ENCODE data around the gene EFCAB6.

Gene EFCAB6

GRCh38 chr22:43583501-43583900, 228.6 kb downstream of the EFCAB6 start:
- no peaks in the 10 kb centered on the region for H3K27me3 ChIP-seq (replicated peaks; ENCODE audit: control insufficient read depth, insufficient read depth, low read length)
- no peak overlapping the region for H3K4me3 ChIP-seq (ENCODE audit: low read length)
- H3K36me3 ChIP-seq (ENCODE audit: control insufficient read depth, insufficient read depth, low read length, severe bottlenecking): no peaks in the 10 kb centered on the region
- H3K4me1 ChIP-seq (ENCODE audit: control insufficient read depth, insufficient read depth, low read length): no peaks in the 10 kb centered on the region
- peaks cover 22% of the 10 kb centered on the region for H3K9me3 ChIP-seq (ENCODE audit: control insufficient read depth, low read length)
- DNase-seq (ENCODE audit: low read depth): no peak
- H3K9ac ChIP-seq (ENCODE audit: low read length): no peak overlapping the region

- Histone ChIP-seq H3K27me3 (replicated peaks; ENCODE audit: control insufficient read depth, insufficient read depth, low read length) (no peaks in the 10 kb centered on the region), H3K36me3 (ENCODE audit: control insufficient read depth, insufficient read depth, low read length, severe bottlenecking) (no peaks in the 10 kb centered on the region), H3K4me1 (ENCODE audit: control insufficient read depth, insufficient read depth, low read length) (no peaks in the 10 kb centered on the region), H3K9me3 (ENCODE audit: control insufficient read depth, low read length) (peaks cover 22% of the 10 kb centered on the region), H3K4me3 (ENCODE audit: low read length) (no peak overlapping the region), H3K9ac (ENCODE audit: low read length) (no peak overlapping the region)
- DNase-seq (ENCODE audit: low read depth): no peak
These were observed 229.7 kb downstream of the EFCAB6 start for GRCh38 chr22:43582394-43582793.

- H3K36me3 ChIP-seq (ENCODE audit: control insufficient read depth, insufficient read depth, low read length, severe bottlenecking): no peaks in the 10 kb centered on the region
- peaks cover 22% of the 10 kb centered on the region for H3K9me3 ChIP-seq (ENCODE audit: control insufficient read depth, low read length)
- no peak overlapping the region for H3K4me3 ChIP-seq (ENCODE audit: low read length)
These were observed 231.8 kb downstream of the EFCAB6 start for GRCh38 chr22:43580271-43580750.

GRCh38 chr22:43574738-43575137, 237.4 kb downstream of the EFCAB6 start:
- no peak overlapping the region for H3K9ac ChIP-seq (ENCODE audit: low read length)
- no peak for DNase-seq (ENCODE audit: low read depth)
- H3K4me1 ChIP-seq (ENCODE audit: control insufficient read depth, insufficient read depth, low read length): no peaks in the 10 kb centered on the region
- no peaks in the 10 kb centered on the region for H3K36me3 ChIP-seq (ENCODE audit: control insufficient read depth, insufficient read depth, low read length, severe bottlenecking)
- no peak overlapping the region for H3K4me3 ChIP-seq (ENCODE audit: low read length)
- peaks cover 4% of the 10 kb centered on the region for H3K27me3 ChIP-seq (replicated peaks; ENCODE audit: control insufficient read depth, insufficient read depth, low read length)
- H3K9me3 ChIP-seq (ENCODE audit: control insufficient read depth, low read length): no peaks in the 10 kb centered on the region

More at GRCh38 chr22:43580271-43580750, 231.8 kb downstream of the EFCAB6 start:
- no peak overlapping the region for H3K9ac ChIP-seq (ENCODE audit: low read length)
- peaks cover 4% of the 10 kb centered on the region for H3K27me3 ChIP-seq (replicated peaks; ENCODE audit: control insufficient read depth, insufficient read depth, low read length)
- no peaks in the 10 kb centered on the region for H3K4me1 ChIP-seq (ENCODE audit: control insufficient read depth, insufficient read depth, low read length)
- DNase-seq (ENCODE audit: low read depth): no peak

GRCh38 chr22:43572710-43573109, 239.4 kb downstream of the EFCAB6 start:
- peaks cover 4% of the 10 kb centered on the region for H3K27me3 ChIP-seq (replicated peaks; ENCODE audit: control insufficient read depth, insufficient read depth, low read length)
- H3K9me3 ChIP-seq (ENCODE audit: control insufficient read depth, low read length): no peaks in the 10 kb centered on the region
- H3K4me3 ChIP-seq (ENCODE audit: low read length): no peak overlapping the region
- H3K36me3 ChIP-seq (ENCODE audit: control insufficient read depth, insufficient read depth, low read length, severe bottlenecking): no peaks in the 10 kb centered on the region
- no peak for DNase-seq (ENCODE audit: low read depth)
- H3K9ac ChIP-seq (ENCODE audit: low read length): no peak overlapping the region
- H3K4me1 ChIP-seq (ENCODE audit: control insufficient read depth, insufficient read depth, low read length): no peaks in the 10 kb centered on the region

- Histone ChIP-seq H3K9ac (ENCODE audit: low read length) (no peak overlapping the region), H3K36me3 (ENCODE audit: control insufficient read depth, insufficient read depth, low read length, severe bottlenecking) (no peaks in the 10 kb centered on the region), H3K4me3 (ENCODE audit: low read length) (no peak overlapping the region), H3K27me3 (replicated peaks; ENCODE audit: control insufficient read depth, insufficient read depth, low read length) (peaks cover 8% of the 10 kb centered on the region), H3K4me1 (ENCODE audit: control insufficient read depth, insufficient read depth, low read length) (no peaks in the 10 kb centered on the region), H3K9me3 (ENCODE audit: control insufficient read depth, low read length) (no peaks in the 10 kb centered on the region)
- no peak for DNase-seq (ENCODE audit: low read depth)
These were observed 240.9 kb downstream of the EFCAB6 start for GRCh38 chr22:43571181-43571580.

GRCh38 chr22:43570531-43571165, 241.5 kb downstream of the EFCAB6 start:
- Histone ChIP-seq H3K9ac (ENCODE audit: low read length) (no peak overlapping the region), H3K27me3 (replicated peaks; ENCODE audit: control insufficient read depth, insufficient read depth, low read length) (peaks cover 8% of the 10 kb centered on the region), H3K4me1 (ENCODE audit: control insufficient read depth, insufficient read depth, low read length) (no peaks in the 10 kb centered on the region), H3K36me3 (ENCODE audit: control insufficient read depth, insufficient read depth, low read length, severe bottlenecking) (no peaks in the 10 kb centered on the region), H3K4me3 (ENCODE audit: low read length) (no peak overlapping the region), H3K9me3 (ENCODE audit: control insufficient read depth, low read length) (no peaks in the 10 kb centered on the region)
- no peak for DNase-seq (ENCODE audit: low read depth)

- no peaks in the 10 kb centered on the region for H3K4me1 ChIP-seq (ENCODE audit: control insufficient read depth, insufficient read depth, low read length)
- H3K4me3 ChIP-seq (ENCODE audit: low read length): no peak overlapping the region
- H3K9ac ChIP-seq (ENCODE audit: low read length): no peak overlapping the region
- DNase-seq (ENCODE audit: low read depth): no peak
- H3K27me3 ChIP-seq (replicated peaks; ENCODE audit: control insufficient read depth, insufficient read depth, low read length): peaks cover 8% of the 10 kb centered on the region
- no peaks in the 10 kb centered on the region for H3K36me3 ChIP-seq (ENCODE audit: control insufficient read depth, insufficient read depth, low read length, severe bottlenecking)
- no peaks in the 10 kb centered on the region for H3K9me3 ChIP-seq (ENCODE audit: control insufficient read depth, low read length)
These were observed 243.0 kb downstream of the EFCAB6 start for GRCh38 chr22:43569111-43569510.

- Histone ChIP-seq H3K4me3 (ENCODE audit: low read length) (no peak overlapping the region), H3K36me3 (ENCODE audit: control insufficient read depth, insufficient read depth, low read length, severe bottlenecking) (no peaks in the 10 kb centered on the region), H3K9ac (ENCODE audit: low read length) (no peak overlapping the region), H3K27me3 (replicated peaks; ENCODE audit: control insufficient read depth, insufficient read depth, low read length) (peaks cover 12% of the 10 kb centered on the region), H3K4me1 (ENCODE audit: control insufficient read depth, insufficient read depth, low read length) (no peaks in the 10 kb centered on the region), H3K9me3 (ENCODE audit: control insufficient read depth, low read length) (no peaks in the 10 kb centered on the region)
- no peak for DNase-seq (ENCODE audit: low read depth)
These were observed 244.3 kb downstream of the EFCAB6 start for GRCh38 chr22:43567691-43568324.

- no peaks in the 10 kb centered on the region for H3K36me3 ChIP-seq (ENCODE audit: control insufficient read depth, insufficient read depth, low read length, severe bottlenecking)
- H3K9ac ChIP-seq (ENCODE audit: low read length): no peak overlapping the region
- no peak for DNase-seq (ENCODE audit: low read depth)
- no peaks in the 10 kb centered on the region for H3K9me3 ChIP-seq (ENCODE audit: control insufficient read depth, low read length)
- no peak overlapping the region for H3K4me3 ChIP-seq (ENCODE audit: low read length)
- no peaks in the 10 kb centered on the region for H3K4me1 ChIP-seq (ENCODE audit: control insufficient read depth, insufficient read depth, low read length)
- peaks cover 12% of the 10 kb centered on the region for H3K27me3 ChIP-seq (replicated peaks; ENCODE audit: control insufficient read depth, insufficient read depth, low read length)
These were observed 245.4 kb downstream of the EFCAB6 start for GRCh38 chr22:43566561-43567332.

- Histone ChIP-seq H3K4me3 (ENCODE audit: low read length) (no peak overlapping the region), H3K9me3 (ENCODE audit: control insufficient read depth, low read length) (no peaks in the 10 kb centered on the region), H3K4me1 (ENCODE audit: control insufficient read depth, insufficient read depth, low read length) (no peaks in the 10 kb centered on the region)
These were observed 246.1 kb downstream of the EFCAB6 start for GRCh38 chr22:43566021-43566420.

More at GRCh38 chr22:43566021-43566420, 246.1 kb downstream of the EFCAB6 start:
- H3K9ac ChIP-seq (ENCODE audit: low read length): no peak overlapping the region
- H3K36me3 ChIP-seq (ENCODE audit: control insufficient read depth, insufficient read depth, low read length, severe bottlenecking): no peaks in the 10 kb centered on the region
- H3K27me3 ChIP-seq (replicated peaks; ENCODE audit: control insufficient read depth, insufficient read depth, low read length): peaks cover 12% of the 10 kb centered on the region
- no peak for DNase-seq (ENCODE audit: low read depth)

Data from adipocyte (in vitro differentiated cells).